ENCODE measurements around the gene HNRNPM.

The HNRNPM gene

GRCh38 chr19:8429044-8429443 is 15.7 kb upstream of the HNRNPM start:
- no peak for TF ChIP-seq CTCF (IDR thresholded peaks at IDR 0.05)
- no peak for TF ChIP-seq ZFX (IDR thresholded peaks at IDR 0.05; ENCODE audit: borderline replicate concordance)
- H3K27ac ChIP-seq, result no peak overlapping the region

- TF ChIP-seq CTCF (IDR thresholded peaks at IDR 0.05), result no peak
- TF ChIP-seq ZFX (IDR thresholded peaks at IDR 0.05; ENCODE audit: borderline replicate concordance), result no peak
- H3K27ac ChIP-seq, result no peak overlapping the region
These were observed 14.9 kb upstream of the HNRNPM start for GRCh38 chr19:8429826-8430225.

- H3K27ac ChIP-seq, result no peak overlapping the region
- TF ChIP-seq ZFX (IDR thresholded peaks at IDR 0.05; ENCODE audit: borderline replicate concordance) (no peak), CTCF (IDR thresholded peaks at IDR 0.05) (no peak)
These were observed 14.1 kb upstream of the HNRNPM start for GRCh38 chr19:8430650-8431049.

- no peak for TF ChIP-seq ZFX (IDR thresholded peaks at IDR 0.05; ENCODE audit: borderline replicate concordance)
- TF ChIP-seq CTCF (IDR thresholded peaks at IDR 0.05), result no peak
- H3K27ac ChIP-seq, result no peak overlapping the region
These were observed 6.5 kb upstream of the HNRNPM start for GRCh38 chr19:8438236-8438635.

- H3K27ac ChIP-seq, result no peak overlapping the region
- no peak for TF ChIP-seq ZFX (IDR thresholded peaks at IDR 0.05; ENCODE audit: borderline replicate concordance)
- TF ChIP-seq CTCF (IDR thresholded peaks at IDR 0.05), result no peak
These were observed 2.8 kb upstream of the HNRNPM start for GRCh38 chr19:8441725-8442544.

GRCh38 chr19:8444140-8444676 is 567 bp upstream of the HNRNPM start:
- peak overlapping the region; percentile 86 for H3K27ac ChIP-seq

- H3K27ac ChIP-seq, result peak overlapping the region; percentile 86
- no peak for TF ChIP-seq CTCF (IDR thresholded peaks at IDR 0.05)
- no peak for TF ChIP-seq ZFX (IDR thresholded peaks at IDR 0.05; ENCODE audit: borderline replicate concordance)
These were observed 770 bp downstream of the HNRNPM start for GRCh38 chr19:8445488-8446001.
